HL-60 (cell line): Measurements from ENCODE around the gene ARMC6.

Source experiments
- POLR2AphosphoS5 ChIP-seq: IDR thresholded peaks from 2 replicates; pipeline ENCODE4 v1.6.1; 2012; ENCODE audit warnings: low read depth
- TF ChIP-seq, protein P1 (sequence below): IDR thresholded peaks from one replicate; pipeline ENCODE4 v1.5.1; 2011; ENCODE audit warnings: low read length, control low read depth, inconsistent platforms; ENCODE audit not compliant: insufficient read depth
- TF ChIP-seq, protein P2 (sequence below): IDR thresholded peaks from 2 replicates; pipeline ENCODE4 v1.6.1; 2012; ENCODE audit warnings: low read depth; ENCODE audit not compliant: insufficient replicate concordance

DNA sequence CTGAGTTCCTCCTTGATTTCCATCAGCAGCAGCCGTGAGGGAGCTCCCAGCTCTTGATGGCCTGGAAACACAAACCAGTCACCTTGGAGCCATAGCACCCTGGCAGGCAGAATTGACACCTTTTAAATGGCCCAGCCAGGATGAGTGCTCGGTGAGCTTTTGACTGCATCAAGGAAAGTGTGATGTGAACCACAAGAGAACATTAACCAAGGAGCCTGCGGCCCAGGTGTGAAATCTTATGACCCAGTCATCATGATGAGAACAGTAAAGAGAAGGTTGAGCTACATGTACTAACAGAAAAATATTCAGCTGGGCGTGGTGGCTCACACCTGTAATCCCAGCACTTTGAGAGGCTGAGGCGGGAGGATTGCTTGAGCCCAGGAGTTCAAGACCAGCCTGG lies 22.9 kb upstream of the ARMC6 start:
- TF ChIP-seq, protein P1, sequence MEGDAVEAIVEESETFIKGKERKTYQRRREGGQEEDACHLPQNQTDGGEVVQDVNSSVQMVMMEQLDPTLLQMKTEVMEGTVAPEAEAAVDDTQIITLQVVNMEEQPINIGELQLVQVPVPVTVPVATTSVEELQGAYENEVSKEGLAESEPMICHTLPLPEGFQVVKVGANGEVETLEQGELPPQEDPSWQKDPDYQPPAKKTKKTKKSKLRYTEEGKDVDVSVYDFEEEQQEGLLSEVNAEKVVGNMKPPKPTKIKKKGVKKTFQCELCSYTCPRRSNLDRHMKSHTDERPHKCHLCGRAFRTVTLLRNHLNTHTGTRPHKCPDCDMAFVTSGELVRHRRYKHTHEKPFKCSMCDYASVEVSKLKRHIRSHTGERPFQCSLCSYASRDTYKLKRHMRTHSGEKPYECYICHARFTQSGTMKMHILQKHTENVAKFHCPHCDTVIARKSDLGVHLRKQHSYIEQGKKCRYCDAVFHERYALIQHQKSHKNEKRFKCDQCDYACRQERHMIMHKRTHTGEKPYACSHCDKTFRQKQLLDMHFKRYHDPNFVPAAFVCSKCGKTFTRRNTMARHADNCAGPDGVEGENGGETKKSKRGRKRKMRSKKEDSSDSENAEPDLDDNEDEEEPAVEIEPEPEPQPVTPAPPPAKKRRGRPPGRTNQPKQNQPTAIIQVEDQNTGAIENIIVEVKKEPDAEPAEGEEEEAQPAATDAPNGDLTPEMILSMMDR, result no peak
- TF ChIP-seq, protein P2, sequence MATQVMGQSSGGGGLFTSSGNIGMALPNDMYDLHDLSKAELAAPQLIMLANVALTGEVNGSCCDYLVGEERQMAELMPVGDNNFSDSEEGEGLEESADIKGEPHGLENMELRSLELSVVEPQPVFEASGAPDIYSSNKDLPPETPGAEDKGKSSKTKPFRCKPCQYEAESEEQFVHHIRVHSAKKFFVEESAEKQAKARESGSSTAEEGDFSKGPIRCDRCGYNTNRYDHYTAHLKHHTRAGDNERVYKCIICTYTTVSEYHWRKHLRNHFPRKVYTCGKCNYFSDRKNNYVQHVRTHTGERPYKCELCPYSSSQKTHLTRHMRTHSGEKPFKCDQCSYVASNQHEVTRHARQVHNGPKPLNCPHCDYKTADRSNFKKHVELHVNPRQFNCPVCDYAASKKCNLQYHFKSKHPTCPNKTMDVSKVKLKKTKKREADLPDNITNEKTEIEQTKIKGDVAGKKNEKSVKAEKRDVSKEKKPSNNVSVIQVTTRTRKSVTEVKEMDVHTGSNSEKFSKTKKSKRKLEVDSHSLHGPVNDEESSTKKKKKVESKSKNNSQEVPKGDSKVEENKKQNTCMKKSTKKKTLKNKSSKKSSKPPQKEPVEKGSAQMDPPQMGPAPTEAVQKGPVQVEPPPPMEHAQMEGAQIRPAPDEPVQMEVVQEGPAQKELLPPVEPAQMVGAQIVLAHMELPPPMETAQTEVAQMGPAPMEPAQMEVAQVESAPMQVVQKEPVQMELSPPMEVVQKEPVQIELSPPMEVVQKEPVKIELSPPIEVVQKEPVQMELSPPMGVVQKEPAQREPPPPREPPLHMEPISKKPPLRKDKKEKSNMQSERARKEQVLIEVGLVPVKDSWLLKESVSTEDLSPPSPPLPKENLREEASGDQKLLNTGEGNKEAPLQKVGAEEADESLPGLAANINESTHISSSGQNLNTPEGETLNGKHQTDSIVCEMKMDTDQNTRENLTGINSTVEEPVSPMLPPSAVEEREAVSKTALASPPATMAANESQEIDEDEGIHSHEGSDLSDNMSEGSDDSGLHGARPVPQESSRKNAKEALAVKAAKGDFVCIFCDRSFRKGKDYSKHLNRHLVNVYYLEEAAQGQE, result no peak
- TF ChIP-seq POLR2AphosphoS5, result no peak
